ENCODE data around the gene RNLS. TPM values are rescaled to one million over a fixed set of nuclear protein-coding genes. Genes with fewer than 3 reads are reported as not detected.

The RNLS gene
- polyA plus RNA-seq, 3 donors = 3.3 to 3.9 (median 3.7) TPM

DNA sequence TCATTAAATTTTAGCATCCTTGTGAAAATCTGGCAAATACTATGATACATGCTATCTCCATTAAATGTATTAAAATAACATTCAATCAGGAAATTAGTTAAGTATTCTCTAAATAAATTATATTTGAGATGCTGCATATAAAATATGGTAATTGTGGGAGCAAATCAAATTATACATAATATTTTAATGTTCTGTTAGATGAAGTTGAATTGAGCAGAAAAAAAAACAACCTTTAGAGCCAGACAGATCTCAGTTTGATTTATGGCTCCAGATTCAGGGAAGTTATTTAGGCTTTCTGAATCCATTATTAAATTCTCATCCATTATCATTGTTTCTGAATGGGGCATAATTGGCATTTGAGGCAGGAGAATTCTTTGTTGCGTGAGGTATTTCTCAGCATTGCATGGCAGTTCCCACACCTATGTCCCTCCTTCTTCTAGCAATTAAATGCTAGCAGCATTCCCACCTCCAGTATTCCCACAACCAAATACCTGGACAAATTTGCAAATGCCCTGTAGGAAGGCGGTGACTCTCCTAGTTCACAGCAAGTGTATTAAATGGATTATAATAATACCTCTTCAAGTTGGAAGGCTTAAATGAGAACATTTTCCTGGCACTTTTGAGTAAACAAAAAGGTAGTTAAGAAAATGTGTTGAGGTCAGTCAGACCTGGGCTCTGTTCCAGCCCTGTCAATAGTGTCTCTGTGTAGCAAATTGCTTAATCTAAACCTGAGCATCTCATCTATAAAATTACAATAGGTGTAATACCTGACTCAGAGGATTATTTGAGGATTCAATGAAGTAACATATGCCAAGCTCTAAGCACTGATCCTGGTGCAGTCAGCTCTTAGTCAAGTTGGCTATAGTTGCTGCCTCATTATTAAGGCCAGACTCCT, 108.9 kb downstream of the RNLS start:
- Histone ChIP-seq H3K9ac (ENCODE audit: insufficient read depth, low read length, poor library complexity, severe bottlenecking) (no peak overlapping the region), H3K79me2 (ENCODE audit: insufficient read depth, low read length) (no peaks in the 10 kb centered on the region), H4K20me1 (ENCODE audit: insufficient read depth, low read length) (no peaks in the 10 kb centered on the region), H3K4me3 (replicated peaks in 1 of 3; ENCODE audit: low read depth in 2 of 3, low read length in 3 of 3) (no peak overlapping the region), H3K9me3 (replicated peaks in 1 of 2; ENCODE audit: control insufficient read depth in 1 of 2, insufficient read depth in 1 of 2, low read length in 2 of 2) (no peaks in the 10 kb centered on the region), H3K4me1 (ENCODE audit: control insufficient read depth in 1 of 2, insufficient read depth in 2 of 2, low read length in 2 of 2) (no peaks in the 10 kb centered on the region), H3K4me2 (replicated peaks; ENCODE audit: extremely low read depth, low read length, poor library complexity, severe bottlenecking) (no peak overlapping the region), H2AFZ (ENCODE audit: insufficient read depth, low read depth, low read length, poor library complexity, severe bottlenecking) (no peak overlapping the region), H3K27ac (ENCODE audit: low read depth in 1 of 2, low read length in 2 of 2) (no peak overlapping the region), H3K36me3 (replicated peaks in 1 of 2; ENCODE audit: control insufficient read depth in 1 of 2, insufficient read depth in 2 of 2, low read length in 2 of 2) (no peaks in the 10 kb centered on the region), H3K27me3 (ENCODE audit: control insufficient read depth in 2 of 2, insufficient read depth in 2 of 2, low read length in 2 of 2) (no peaks in the 10 kb centered on the region)
- no peaks in the 10 kb centered on the region for H3K27me3 Mint-ChIP-seq (ENCODE audit: low read depth in 3 of 3)
- H3K9me3 Mint-ChIP-seq = peaks cover 0 to 5% (median 0%) of the 10 kb centered on the region in 7 donors
- no peaks in the 10 kb centered on the region for H3K36me3 Mint-ChIP-seq
- H3K4me1 Mint-ChIP-seq = peaks cover 7% of the 10 kb centered on the region
- no peak for DNase-seq
- no CpG with 5 or more reads among the region's 2 CpGs for WGBS (ENCODE audit: insufficient coverage)
- H3K27ac Mint-ChIP-seq = no peak overlapping the region
- TF ChIP-seq, protein P1, sequence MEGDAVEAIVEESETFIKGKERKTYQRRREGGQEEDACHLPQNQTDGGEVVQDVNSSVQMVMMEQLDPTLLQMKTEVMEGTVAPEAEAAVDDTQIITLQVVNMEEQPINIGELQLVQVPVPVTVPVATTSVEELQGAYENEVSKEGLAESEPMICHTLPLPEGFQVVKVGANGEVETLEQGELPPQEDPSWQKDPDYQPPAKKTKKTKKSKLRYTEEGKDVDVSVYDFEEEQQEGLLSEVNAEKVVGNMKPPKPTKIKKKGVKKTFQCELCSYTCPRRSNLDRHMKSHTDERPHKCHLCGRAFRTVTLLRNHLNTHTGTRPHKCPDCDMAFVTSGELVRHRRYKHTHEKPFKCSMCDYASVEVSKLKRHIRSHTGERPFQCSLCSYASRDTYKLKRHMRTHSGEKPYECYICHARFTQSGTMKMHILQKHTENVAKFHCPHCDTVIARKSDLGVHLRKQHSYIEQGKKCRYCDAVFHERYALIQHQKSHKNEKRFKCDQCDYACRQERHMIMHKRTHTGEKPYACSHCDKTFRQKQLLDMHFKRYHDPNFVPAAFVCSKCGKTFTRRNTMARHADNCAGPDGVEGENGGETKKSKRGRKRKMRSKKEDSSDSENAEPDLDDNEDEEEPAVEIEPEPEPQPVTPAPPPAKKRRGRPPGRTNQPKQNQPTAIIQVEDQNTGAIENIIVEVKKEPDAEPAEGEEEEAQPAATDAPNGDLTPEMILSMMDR (IDR thresholded peaks at IDR 0.05) = no peak
- intact Hi-C loops (cut with micrococcal nuclease) = no loop called here
- no peak overlapping the region for H3K4me3 Mint-ChIP-seq

DNA sequence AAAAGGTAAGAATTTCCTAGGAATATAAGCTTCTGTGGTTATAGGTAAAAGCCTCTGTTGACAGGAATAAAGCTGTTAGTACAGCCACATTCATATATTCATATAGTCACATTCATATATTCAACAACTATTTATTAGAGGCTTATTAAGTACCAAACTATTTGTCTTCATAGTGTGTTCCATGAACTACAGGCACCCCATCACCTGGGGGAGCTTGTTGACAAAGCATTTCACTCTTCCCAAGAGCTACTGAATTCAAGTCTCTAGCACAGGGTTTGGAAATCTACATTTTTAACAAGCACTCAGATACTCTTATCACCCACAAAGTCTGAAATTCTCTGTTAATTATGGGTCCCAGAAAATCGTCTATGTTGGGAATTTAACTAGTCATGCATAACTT, 110.6 kb downstream of the RNLS start:
- H3K9ac ChIP-seq (ENCODE audit: insufficient read depth, low read length, poor library complexity, severe bottlenecking) = no peak overlapping the region
- H3K36me3 ChIP-seq (replicated peaks in 1 of 2; ENCODE audit: control insufficient read depth in 1 of 2, insufficient read depth in 2 of 2, low read length in 2 of 2) = no peaks in the 10 kb centered on the region
- no peak overlapping the region for H3K4me3 ChIP-seq (replicated peaks in 1 of 3; ENCODE audit: low read depth in 2 of 3, low read length in 3 of 3)
- no CpG with 5 or more reads among the region's 1 CpG for WGBS (ENCODE audit: insufficient coverage)
- H3K4me2 ChIP-seq (replicated peaks; ENCODE audit: extremely low read depth, low read length, poor library complexity, severe bottlenecking) = no peak overlapping the region
- TF ChIP-seq, protein P1 (IDR thresholded peaks at IDR 0.05) = no peak
- Mint-ChIP-seq H3K4me1 (peaks cover 7% of the 10 kb centered on the region), H3K4me3 (no peak overlapping the region), H3K27ac (no peak overlapping the region), H3K9me3 (peaks cover 0 to 5% (median 0%) of the 10 kb centered on the region in 7 donors), H3K36me3 (no peaks in the 10 kb centered on the region), H3K27me3 (ENCODE audit: low read depth in 3 of 3) (no peaks in the 10 kb centered on the region)
- intact Hi-C loops (cut with micrococcal nuclease) = no loop called here
- no peaks in the 10 kb centered on the region for H3K4me1 ChIP-seq (ENCODE audit: control insufficient read depth in 1 of 2, insufficient read depth in 2 of 2, low read length in 2 of 2)
- H2AFZ ChIP-seq (ENCODE audit: insufficient read depth, low read depth, low read length, poor library complexity, severe bottlenecking) = no peak overlapping the region
- H3K27ac ChIP-seq (ENCODE audit: low read depth in 1 of 2, low read length in 2 of 2) = no peak overlapping the region
- no peak for DNase-seq
- H3K79me2 ChIP-seq (ENCODE audit: insufficient read depth, low read length) = no peaks in the 10 kb centered on the region
- no peaks in the 10 kb centered on the region for H3K9me3 ChIP-seq (replicated peaks in 1 of 2; ENCODE audit: control insufficient read depth in 1 of 2, insufficient read depth in 1 of 2, low read length in 2 of 2)
- no peaks in the 10 kb centered on the region for H4K20me1 ChIP-seq (ENCODE audit: insufficient read depth, low read length)
- no peaks in the 10 kb centered on the region for H3K27me3 ChIP-seq (ENCODE audit: control insufficient read depth in 2 of 2, insufficient read depth in 2 of 2, low read length in 2 of 2)

Measured in CD14-positive monocyte (primary cell).